GM19455 (cell line): ENCODE measurements around the gene TMCO1.
A peak's percentile ranks its signal among the peaks of the same experiment; 100 is the strongest.
"Not testable (repeated sequence)": the region's sequence is repeated elsewhere in the genome, so short reads cannot be mapped to it uniquely, and the experiment has no call there.

Experiments
- ATAC-seq: cut with Tn5 transposase; IDR thresholded peaks from one replicate; pipeline ENCODE4 v1.9.1; 2021; ENCODE audit not compliant: unreplicated experiment

The TMCO1 gene

GRCh38 chr1:165747632-165748447, 20.8 kb downstream of the TMCO1 start:
- ATAC-seq, result no peak

- ATAC-seq, result not testable (repeated sequence)
These were observed 23.8 kb downstream of the TMCO1 start for GRCh38 chr1:165744913-165745312.

GRCh38 chr1:165742194-165742593, 26.5 kb downstream of the TMCO1 start:
- no peak for ATAC-seq

- peak; percentile 98 for ATAC-seq
These were observed 29.9 kb downstream of the TMCO1 start for GRCh38 chr1:165738794-165739193.

- no peak for ATAC-seq
These were observed 31.5 kb downstream of the TMCO1 start for GRCh38 chr1:165737196-165737595.

GRCh38 chr1:165734906-165735305, 33.8 kb downstream of the TMCO1 start:
- no peak for ATAC-seq

GRCh38 chr1:165726841-165727240, 41.8 kb downstream of the TMCO1 start:
- ATAC-seq, result no peak

- no peak for ATAC-seq
These were observed 42.5 kb downstream of the TMCO1 start for GRCh38 chr1:165726169-165726568.

- ATAC-seq, result no peak
These were observed 50.7 kb downstream of the TMCO1 start for GRCh38 chr1:165717918-165718515.

- not testable (repeated sequence) for ATAC-seq
These were observed 52.2 kb downstream of the TMCO1 start for GRCh38 chr1:165716265-165717051.

GRCh38 chr1:165712764-165713163, 55.9 kb downstream of the TMCO1 start:
- ATAC-seq, result no peak

- ATAC-seq, result no peak
These were observed 60.5 kb downstream of the TMCO1 start for GRCh38 chr1:165707984-165708706.

GRCh38 chr1:165703648-165704047, 65.0 kb downstream of the TMCO1 start:
- no peak for ATAC-seq

GRCh38 chr1:165701922-165702321, 66.7 kb downstream of the TMCO1 start:
- ATAC-seq, result not testable (repeated sequence)

- ATAC-seq, result no peak
These were observed 69.1 kb downstream of the TMCO1 start for GRCh38 chr1:165699577-165699976.

- ATAC-seq, result peak; percentile 33
These were observed 70.0 kb downstream of the TMCO1 start for GRCh38 chr1:165698761-165699052.

- peak; percentile 94 for ATAC-seq
These were observed 70.5 kb downstream of the TMCO1 start, which contains the start of gene ALDH9A1 for GRCh38 chr1:165697881-165698760. Gene ALDH9A1 (minus strand): TSS chr1:165698562. CDS start chr1:165698558, 4 bp downstream.

- no peak for ATAC-seq
These were observed 71.2 kb downstream of the TMCO1 start for GRCh38 chr1:165697491-165697880.

GRCh38 chr1:165696625-165697100, 72.0 kb downstream of the TMCO1 start:
- no peak for ATAC-seq

GRCh38 chr1:165695031-165695430, 73.6 kb downstream of the TMCO1 start:
- ATAC-seq, result no peak
